Nephron (organoid): ENCODE measurements around the gene ZNF581.

ENCODE experiments used
- H3K27ac Mint-ChIP-seq, 3 experiments: 2 replicates each; pipeline ENCODE4 v1.8.0; 2020; ENCODE audit warnings: mixed read lengths in 3 of 3, mild to moderate bottlenecking in 2 of 3, moderate library complexity in 1 of 3
- H3K27me3 Mint-ChIP-seq: 2 replicates; pipeline ENCODE4 v1.8.0; 2021; ENCODE audit warnings: low read depth, mild to moderate bottlenecking, moderate library complexity, mixed read lengths
- H3K36me3 Mint-ChIP-seq: 2 replicates; pipeline ENCODE4 v1.8.0; 2020; ENCODE audit warnings: low read depth, mixed read lengths
- H3K4me1 Mint-ChIP-seq: 2 replicates; pipeline ENCODE4 v1.8.0; 2020; ENCODE audit warnings: mixed read lengths
- H3K4me3 Mint-ChIP-seq, 3 experiments: 2 replicates each; pipeline ENCODE4 v1.8.0; 2020; ENCODE audit warnings: mild to moderate bottlenecking in 3 of 3, mixed read lengths in 3 of 3, moderate library complexity in 2 of 3
- H3K9me3 Mint-ChIP-seq: 2 replicates; pipeline ENCODE4 v1.8.0; 2020; ENCODE audit warnings: mixed read lengths
- TF ChIP-seq, protein P1 (sequence below), 3 experiments: fragments of 200-600 bp; sonication (generic); IDR thresholded peaks; one replicate each; pipeline ENCODE4 v1.5.0; 2021; ENCODE audit warnings: antibody characterized with exemption in 3 of 3; ENCODE audit not compliant: unreplicated experiment in 3 of 3

Gene ZNF581

DNA sequence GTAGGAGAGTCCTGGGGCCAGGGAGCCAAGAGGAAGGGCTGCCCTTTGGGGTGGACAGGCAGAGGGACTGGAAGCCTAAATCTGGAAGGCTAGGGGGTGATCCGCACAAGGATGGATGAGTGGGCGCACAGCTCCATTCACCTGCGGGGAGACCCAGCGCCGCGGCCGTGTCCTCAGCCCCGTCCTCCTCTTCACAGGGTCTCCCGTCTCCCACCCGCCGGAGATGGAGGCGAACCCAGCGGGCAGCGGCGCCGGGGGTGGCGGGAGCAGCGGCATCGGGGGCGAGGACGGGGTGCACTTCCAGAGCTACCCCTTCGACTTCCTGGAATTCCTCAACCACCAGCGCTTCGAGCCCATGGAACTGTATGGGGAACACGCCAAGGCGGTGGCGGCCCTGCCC is 30.1 kb upstream of the ZNF581 start:
- H3K27me3 Mint-ChIP-seq: no peaks in the 10 kb centered on the region
- no peaks in the 10 kb centered on the region for H3K4me1 Mint-ChIP-seq
- H3K4me3 Mint-ChIP-seq: no peak overlapping the region
- H3K36me3 Mint-ChIP-seq: peaks cover 57% of the 10 kb centered on the region
- no peaks in the 10 kb centered on the region for H3K9me3 Mint-ChIP-seq
- TF ChIP-seq, protein P1, sequence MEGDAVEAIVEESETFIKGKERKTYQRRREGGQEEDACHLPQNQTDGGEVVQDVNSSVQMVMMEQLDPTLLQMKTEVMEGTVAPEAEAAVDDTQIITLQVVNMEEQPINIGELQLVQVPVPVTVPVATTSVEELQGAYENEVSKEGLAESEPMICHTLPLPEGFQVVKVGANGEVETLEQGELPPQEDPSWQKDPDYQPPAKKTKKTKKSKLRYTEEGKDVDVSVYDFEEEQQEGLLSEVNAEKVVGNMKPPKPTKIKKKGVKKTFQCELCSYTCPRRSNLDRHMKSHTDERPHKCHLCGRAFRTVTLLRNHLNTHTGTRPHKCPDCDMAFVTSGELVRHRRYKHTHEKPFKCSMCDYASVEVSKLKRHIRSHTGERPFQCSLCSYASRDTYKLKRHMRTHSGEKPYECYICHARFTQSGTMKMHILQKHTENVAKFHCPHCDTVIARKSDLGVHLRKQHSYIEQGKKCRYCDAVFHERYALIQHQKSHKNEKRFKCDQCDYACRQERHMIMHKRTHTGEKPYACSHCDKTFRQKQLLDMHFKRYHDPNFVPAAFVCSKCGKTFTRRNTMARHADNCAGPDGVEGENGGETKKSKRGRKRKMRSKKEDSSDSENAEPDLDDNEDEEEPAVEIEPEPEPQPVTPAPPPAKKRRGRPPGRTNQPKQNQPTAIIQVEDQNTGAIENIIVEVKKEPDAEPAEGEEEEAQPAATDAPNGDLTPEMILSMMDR (IDR thresholded peaks at IDR 0.05; ENCODE audit: unreplicated experiment in 3 of 3): no peak
- H3K27ac Mint-ChIP-seq: no peak overlapping the region

DNA sequence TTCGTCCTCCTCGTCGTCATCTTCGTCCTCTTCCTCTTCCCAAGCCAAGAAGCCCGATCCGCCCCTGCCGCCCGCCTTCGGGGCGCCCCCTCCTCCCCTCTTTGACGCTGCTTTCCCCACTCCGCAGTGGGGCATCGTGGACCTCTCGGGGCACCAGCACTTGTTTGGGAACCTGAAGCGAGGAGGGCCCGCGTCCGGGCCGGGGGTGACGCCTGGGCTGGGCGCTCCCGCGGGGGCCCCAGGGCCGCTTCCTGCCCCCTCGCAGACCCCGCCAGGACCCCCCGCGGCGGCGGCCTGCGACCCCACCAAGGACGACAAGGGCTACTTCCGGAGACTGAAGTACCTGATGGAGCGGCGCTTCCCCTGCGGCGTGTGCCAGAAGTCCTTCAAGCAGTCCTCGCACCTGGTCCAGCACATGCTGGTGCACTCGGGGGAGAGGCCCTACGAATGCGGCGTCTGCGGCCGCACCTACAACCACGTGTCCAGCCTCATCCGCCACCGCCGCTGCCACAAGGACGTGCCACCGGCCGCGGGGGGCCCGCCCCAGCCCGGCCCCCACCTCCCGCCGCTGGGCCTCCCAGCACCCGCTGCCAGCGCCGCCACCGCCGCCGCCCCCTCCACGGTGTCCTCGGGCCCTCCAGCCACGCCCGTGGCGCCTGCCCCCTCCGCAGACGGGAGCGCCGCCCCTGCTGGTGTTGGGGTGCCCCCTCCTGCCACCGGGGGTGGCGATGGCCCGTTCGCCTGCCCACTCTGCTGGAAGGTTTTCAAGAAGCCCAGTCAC is 29.3 kb upstream of the ZNF581 start:
- Mint-ChIP-seq H3K4me1 (no peaks in the 10 kb centered on the region), H3K4me3 (no peak overlapping the region), H3K27me3 (no peaks in the 10 kb centered on the region), H3K27ac (no peak overlapping the region), H3K9me3 (no peaks in the 10 kb centered on the region), H3K36me3 (peaks cover 52% of the 10 kb centered on the region)
- TF ChIP-seq, protein P1 (IDR thresholded peaks at IDR 0.05; ENCODE audit: unreplicated experiment in 3 of 3): no peak

GRCh38 chr19:55614711-55615542 is 28.5 kb upstream of the ZNF581 start:
- Mint-ChIP-seq H3K4me3 (no peak overlapping the region), H3K9me3 (no peaks in the 10 kb centered on the region), H3K27ac (no peak overlapping the region), H3K27me3 (no peaks in the 10 kb centered on the region), H3K36me3 (peaks cover 44% of the 10 kb centered on the region), H3K4me1 (no peaks in the 10 kb centered on the region)
- TF ChIP-seq, protein P1 (IDR thresholded peaks at IDR 0.05; ENCODE audit: unreplicated experiment in 3 of 3): no peak

DNA sequence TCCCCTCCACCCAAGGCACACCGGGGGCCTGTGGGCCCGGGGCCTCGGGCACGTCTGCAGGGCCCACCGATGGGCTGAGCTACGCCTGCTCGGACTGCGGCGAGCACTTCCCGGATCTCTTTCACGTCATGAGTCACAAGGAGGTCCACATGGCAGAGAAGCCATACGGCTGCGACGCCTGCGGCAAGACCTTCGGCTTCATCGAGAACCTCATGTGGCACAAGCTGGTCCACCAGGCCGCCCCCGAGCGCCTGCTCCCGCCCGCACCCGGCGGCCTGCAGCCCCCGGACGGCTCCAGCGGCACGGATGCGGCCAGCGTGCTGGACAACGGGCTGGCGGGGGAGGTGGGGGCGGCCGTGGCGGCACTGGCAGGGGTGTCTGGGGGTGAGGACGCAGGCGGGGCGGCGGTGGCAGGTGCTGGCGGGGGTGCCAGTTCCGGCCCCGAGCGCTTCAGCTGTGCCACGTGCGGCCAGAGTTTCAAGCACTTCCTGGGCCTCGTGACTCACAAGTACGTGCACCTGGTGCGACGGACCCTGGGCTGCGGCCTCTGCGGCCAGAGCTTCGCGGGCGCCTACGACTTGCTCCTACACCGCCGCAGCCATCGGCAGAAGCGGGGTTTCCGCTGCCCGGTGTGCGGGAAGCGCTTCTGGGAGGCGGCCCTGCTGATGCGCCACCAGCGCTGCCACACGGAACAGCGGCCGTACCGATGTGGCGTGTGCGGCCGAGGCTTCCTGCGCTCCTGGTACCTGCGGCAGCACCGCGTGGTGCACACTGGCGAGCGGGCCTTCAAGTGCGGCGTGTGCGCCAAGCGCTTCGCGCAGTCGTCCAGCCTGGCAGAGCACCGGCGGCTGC is 27.7 kb upstream of the ZNF581 start:
- H3K27ac Mint-ChIP-seq: no peak overlapping the region
- H3K4me3 Mint-ChIP-seq: no peak overlapping the region
- TF ChIP-seq, protein P1 (IDR thresholded peaks at IDR 0.05; ENCODE audit: unreplicated experiment in 3 of 3): no peak
- no peaks in the 10 kb centered on the region for H3K9me3 Mint-ChIP-seq
- H3K36me3 Mint-ChIP-seq: peaks cover 45% of the 10 kb centered on the region
- H3K27me3 Mint-ChIP-seq: no peaks in the 10 kb centered on the region
- no peaks in the 10 kb centered on the region for H3K4me1 Mint-ChIP-seq

DNA sequence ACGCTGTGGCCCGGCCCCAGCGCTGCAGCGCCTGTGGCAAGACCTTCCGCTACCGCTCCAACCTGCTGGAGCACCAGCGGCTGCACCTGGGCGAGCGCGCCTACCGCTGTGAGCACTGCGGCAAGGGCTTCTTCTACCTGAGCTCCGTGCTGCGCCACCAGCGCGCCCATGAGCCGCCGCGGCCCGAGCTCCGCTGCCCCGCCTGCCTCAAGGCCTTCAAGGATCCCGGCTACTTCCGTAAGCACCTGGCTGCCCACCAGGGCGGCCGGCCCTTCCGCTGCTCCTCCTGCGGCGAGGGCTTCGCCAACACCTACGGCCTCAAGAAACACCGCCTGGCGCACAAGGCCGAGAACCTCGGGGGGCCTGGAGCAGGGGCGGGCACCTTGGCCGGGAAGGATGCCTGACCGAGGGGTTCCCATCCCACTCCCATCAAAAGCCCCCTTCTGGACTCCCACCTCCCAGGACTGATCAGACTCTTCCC is 27.0 kb upstream of the ZNF581 start:
- no peaks in the 10 kb centered on the region for H3K27me3 Mint-ChIP-seq
- TF ChIP-seq, protein P1 (IDR thresholded peaks at IDR 0.05; ENCODE audit: unreplicated experiment in 3 of 3): no peak
- H3K4me1 Mint-ChIP-seq: no peaks in the 10 kb centered on the region
- no peak overlapping the region for H3K4me3 Mint-ChIP-seq
- no peak overlapping the region for H3K27ac Mint-ChIP-seq
- H3K9me3 Mint-ChIP-seq: no peaks in the 10 kb centered on the region
- H3K36me3 Mint-ChIP-seq: peaks cover 41% of the 10 kb centered on the region
